Lower leg skin (tissue), 4 donors: Measurements from ENCODE around the gene CTBP1. TPM values are rescaled to one million over a fixed set of nuclear protein-coding genes. Genes with fewer than 3 reads are reported as not detected.

Experiments
- DNase-seq, 2 donors: peaks; one replicate each; pipeline ENCODE4 v3.0.0-alpha.2; 2019; ENCODE audit warnings: low spot score in 2 of 2
- H3K4me3 ChIP-seq: fragments of 200-600 bp; sonication (generic); 2 replicates; pipeline ENCODE4 v1.5.1; 2017; ENCODE audit warnings: mild to moderate bottlenecking, low read depth; ENCODE audit not compliant: poor library complexity, severe bottlenecking
- CTCF ChIP-seq, 3 donors: fragments of 450-650 bp; IDR thresholded peaks; one replicate each; pipeline ENCODE4 v1.5.1; 2016; ENCODE audit warnings: antibody characterized with exemption in 3 of 3, mild to moderate bottlenecking in 3 of 3, moderate library complexity in 2 of 3
- POLR2A ChIP-seq, 2 donors: fragments of 450-650 bp; IDR thresholded peaks; one replicate each; pipeline ENCODE4 v1.6.1; 2016 to 2017; ENCODE audit warnings: antibody characterized with exemption in 2 of 2, mild to moderate bottlenecking in 1 of 2, moderate library complexity in 1 of 2
- WGBS, 2 donors: methylation state at CpG; one replicate each; pipeline ENCODE4 v1.1.5; 2018; 5-methylcytosine and 5-hydroxymethylcytosine counted together
- intact Hi-C: fragments of 100-400 bp; cut with DNase I; formaldehyde crosslinking; loops from one replicate; pipeline ENCODE4 v1.15.0; 2023; ENCODE audit warnings: low total_unique reads
- total RNA-seq, 4 donors: library from RNA; depleted of rRNA; stranded (reverse); fragments of >200 nt; gene quantifications; one replicate each; pipeline ENCODE4 v1.1.0, GENCODE V29; 2016

CTBP1 gene
- total RNA-seq, 4 donors from 2014 or later, result 124 to 195 (median 148) TPM

GRCh38 chr4:1232661-1233621, 16.0 kb downstream of the CTBP1 start:
- TF ChIP-seq CTCF (IDR thresholded peaks at IDR 0.05), result no peak
- TF ChIP-seq POLR2A (IDR thresholded peaks at IDR 0.05), result no peak
- H3K4me3 ChIP-seq, result no peak overlapping the region
- WGBS, 2 donors, result 75 to 83% methylated on average over 32 of the region's 32 CpGs
- no peak for DNase-seq
- intact Hi-C loops, result no loop called here

GRCh38 chr4:1231637-1232360, 17.1 kb downstream of the CTBP1 start:
- intact Hi-C loops, result no loop called here
- DNase-seq, result no peak
- TF ChIP-seq POLR2A (IDR thresholded peaks at IDR 0.05) (no peak), CTCF (IDR thresholded peaks at IDR 0.05) (no peak)
- H3K4me3 ChIP-seq, result no peak overlapping the region
- 48 to 57% methylated on average over 15 to 23 of the region's 23 CpGs for WGBS, 2 donors

- no peak for DNase-seq
- TF ChIP-seq CTCF (IDR thresholded peaks at IDR 0.05) (no peak), POLR2A (IDR thresholded peaks at IDR 0.05) (no peak)
- intact Hi-C loops, result no loop called here
- no peak overlapping the region for H3K4me3 ChIP-seq
- 81 to 85% methylated on average over 18 to 20 of the region's 20 CpGs for WGBS, 2 donors
Observed at GRCh38 chr4:1230971-1231636, 17.8 kb downstream of the CTBP1 start.

GRCh38 chr4:1230316-1230715, 18.6 kb downstream of the CTBP1 start:
- DNase-seq, result no peak
- intact Hi-C loops, result no loop called here
- no peak overlapping the region for H3K4me3 ChIP-seq
- no peak for TF ChIP-seq CTCF (IDR thresholded peaks at IDR 0.05)
- no peak for TF ChIP-seq POLR2A (IDR thresholded peaks at IDR 0.05)
- WGBS, 2 donors, result 94 to 96% methylated on average over 21 to 22 of the region's 22 CpGs

GRCh38 chr4:1229117-1229849, 19.6 kb downstream of the CTBP1 start:
- TF ChIP-seq POLR2A (IDR thresholded peaks at IDR 0.05) (no peak), CTCF (IDR thresholded peaks at IDR 0.05) (no peak)
- no peak for DNase-seq
- no peak overlapping the region for H3K4me3 ChIP-seq
- intact Hi-C loops, result no loop called here
- WGBS, 2 donors, result 93 to 94% methylated on average over 17 to 18 of the region's 27 CpGs
